ENCODE results near the gene KRTAP10-7.
"Not testable (repeated sequence)": the region's sequence is repeated elsewhere in the genome, so short reads cannot be mapped to it uniquely, and the experiment has no call there.

The KRTAP10-7 gene

GRCh38 chr21:44571844-44572782 is 28.3 kb upstream of the KRTAP10-7 start:
- no peak for DNase-seq (ENCODE audit: low read depth in 2 of 2)

- DNase-seq (ENCODE audit: low read depth in 2 of 2): no peak
Observed at GRCh38 chr21:44572959-44573583, 27.3 kb upstream of the KRTAP10-7 start.

- not testable (repeated sequence) for DNase-seq (ENCODE audit: low read depth in 2 of 2)
Observed at GRCh38 chr21:44573630-44574456, 26.6 kb upstream of the KRTAP10-7 start, which contains the start of gene KRTAP10-4. TSS of gene KRTAP10-4 (plus strand) at chr21:44573729. CDS start at chr21:44573759, 30 bp downstream.

GRCh38 chr21:44574457-44575306 is 25.7 kb upstream of the KRTAP10-7 start:
- DNase-seq (ENCODE audit: low read depth in 2 of 2): no peak

- DNase-seq (ENCODE audit: low read depth in 2 of 2): no peak
Observed at GRCh38 chr21:44575307-44576024, 24.9 kb upstream of the KRTAP10-7 start.

- DNase-seq (ENCODE audit: low read depth in 2 of 2): no peak
Observed at GRCh38 chr21:44576025-44576420, 24.4 kb upstream of the KRTAP10-7 start.

GRCh38 chr21:44578371-44579055 is 21.9 kb upstream of the KRTAP10-7 start:
- DNase-seq (ENCODE audit: low read depth in 2 of 2): no peak

GRCh38 chr21:44579056-44579832 is 21.2 kb upstream of the KRTAP10-7 start:
- DNase-seq (ENCODE audit: low read depth in 2 of 2): no peak

GRCh38 chr21:44579833-44580144 is 20.6 kb upstream of the KRTAP10-7 start:
- DNase-seq (ENCODE audit: low read depth in 2 of 2): no peak

- not testable (repeated sequence) for DNase-seq (ENCODE audit: low read depth in 2 of 2)
Observed at GRCh38 chr21:44580231-44580821, 20.1 kb upstream of the KRTAP10-7 start, which contains the start of gene KRTAP10-5. TSS of gene KRTAP10-5 (minus strand) at chr21:44580604. CDS start at chr21:44580578, 26 bp downstream.

GRCh38 chr21:44581158-44581557 is 19.2 kb upstream of the KRTAP10-7 start:
- DNase-seq (ENCODE audit: low read depth in 2 of 2): no peak

GRCh38 chr21:44582055-44582454 is 18.3 kb upstream of the KRTAP10-7 start:
- DNase-seq (ENCODE audit: low read depth in 2 of 2): no peak

GRCh38 chr21:44583089-44583799 is 17.2 kb upstream of the KRTAP10-7 start:
- no peak for DNase-seq (ENCODE audit: low read depth in 2 of 2)

- DNase-seq (ENCODE audit: low read depth in 2 of 2): no peak
Observed at GRCh38 chr21:44583800-44584147, 16.6 kb upstream of the KRTAP10-7 start.

- DNase-seq (ENCODE audit: low read depth in 2 of 2): no peak
Observed at GRCh38 chr21:44585892-44586291, 14.5 kb upstream of the KRTAP10-7 start.

GRCh38 chr21:44589094-44589493 is 11.3 kb upstream of the KRTAP10-7 start:
- DNase-seq (ENCODE audit: low read depth in 2 of 2): no peak

- no peak for DNase-seq (ENCODE audit: low read depth in 2 of 2)
Observed at GRCh38 chr21:44589586-44590305, 10.7 kb upstream of the KRTAP10-7 start.
